ENCODE data around the gene MAJIN.

Gene MAJIN

GRCh38 chr11:64900263-64900678, 71.6 kb downstream of the MAJIN start:
- TF ChIP-seq PATZ1 (CRISPR knock-in tag; IDR thresholded peaks at IDR 0.05; ENCODE audit: borderline replicate concordance) = no peak
- TF ChIP-seq POU6F1 (CRISPR knock-in tag; IDR thresholded peaks at IDR 0.05; ENCODE audit: borderline replicate concordance, low read depth) = no peak
- TF ChIP-seq OSR1 (CRISPR knock-in tag; IDR thresholded peaks at IDR 0.05) = no peak
- no peak for TF ChIP-seq CREB5 (CRISPR knock-in tag; IDR thresholded peaks at IDR 0.05; ENCODE audit: low read depth)
- no peak for TF ChIP-seq ISL1 (CRISPR knock-in tag; IDR thresholded peaks at IDR 0.05)
- ATAC-seq = no peak

GRCh38 chr11:64898541-64898940, 73.4 kb downstream of the MAJIN start:
- TF ChIP-seq BACH2 (CRISPR knock-in tag; IDR thresholded peaks at IDR 0.05; ENCODE audit: borderline replicate concordance) (no peak), ZNF565 (CRISPR knock-in tag; conservative IDR thresholded peaks at IDR 0.05; ENCODE audit: low read depth) (no peak), TSHZ2 (CRISPR knock-in tag; IDR thresholded peaks at IDR 0.05) (no peak), ZNF70 (CRISPR knock-in tag; IDR thresholded peaks at IDR 0.05) (no peak), PPARA (CRISPR knock-in tag; IDR thresholded peaks at IDR 0.05; ENCODE audit: borderline replicate concordance) (no peak), TCF4 (CRISPR knock-in tag; IDR thresholded peaks at IDR 0.05; ENCODE audit: borderline replicate concordance) (no peak), OSR1 (CRISPR knock-in tag; IDR thresholded peaks at IDR 0.05) (no peak), ZFP3 (CRISPR knock-in tag; IDR thresholded peaks at IDR 0.05) (no peak), PATZ1 (CRISPR knock-in tag; IDR thresholded peaks at IDR 0.05; ENCODE audit: borderline replicate concordance) (no peak), CSDC2 (CRISPR knock-in tag; IDR thresholded peaks at IDR 0.05) (no peak), TOX (CRISPR knock-in tag; IDR thresholded peaks at IDR 0.05; ENCODE audit: borderline replicate concordance) (no peak), CREB5 (CRISPR knock-in tag; IDR thresholded peaks at IDR 0.05; ENCODE audit: low read depth) (no peak), ARNTL (CRISPR knock-in tag; IDR thresholded peaks at IDR 0.05; ENCODE audit: borderline replicate concordance, low read depth) (no peak), SNAI2 (CRISPR knock-in tag; IDR thresholded peaks at IDR 0.05) (no peak)
- no peak for ATAC-seq

- no peak for ATAC-seq
- TF ChIP-seq TOX (CRISPR knock-in tag; IDR thresholded peaks at IDR 0.05; ENCODE audit: borderline replicate concordance) (no peak), ZC3H10 (CRISPR knock-in tag; IDR thresholded peaks at IDR 0.05) (no peak), CSRNP3 (CRISPR knock-in tag; IDR thresholded peaks at IDR 0.05) (no peak), ZNF70 (CRISPR knock-in tag; IDR thresholded peaks at IDR 0.05) (no peak), ESRRG (CRISPR knock-in tag; IDR thresholded peaks at IDR 0.05) (no peak), PATZ1 (CRISPR knock-in tag; IDR thresholded peaks at IDR 0.05; ENCODE audit: borderline replicate concordance) (no peak), BACH2 (CRISPR knock-in tag; IDR thresholded peaks at IDR 0.05; ENCODE audit: borderline replicate concordance) (no peak), ZFP30 (CRISPR knock-in tag; IDR thresholded peaks at IDR 0.05) (no peak)
Observed at GRCh38 chr11:64898076-64898445, 73.8 kb downstream of the MAJIN start.
